GM23338 (cell line): ENCODE results near the gene SUPT3H.

ENCODE experiments used
- CREB1 ChIP-seq: fragments of 250-450 bp; sonication (Bioruptor Pico); IDR thresholded peaks from 2 replicates; pipeline ENCODE4 v1.5.0; 2020; ENCODE audit warnings: low read depth, mild to moderate bottlenecking, moderate library complexity
- EZH2 ChIP-seq: fragments of 200-600 bp; sonication (generic); IDR thresholded peaks from one replicate; pipeline ENCODE4 v1.8.0; 2017; ENCODE audit warnings: antibody characterized with exemption, mild to moderate bottlenecking, low read depth; ENCODE audit not compliant: unreplicated experiment
- POLR2AphosphoS5 ChIP-seq: IDR thresholded peaks from 2 replicates; pipeline ENCODE4 v1.6.1; 2016; ENCODE audit warnings: antibody characterized with exemption, low read depth
- TF ChIP-seq, protein P1 (sequence below), 2 experiments: fragments of 200-600 bp in 1 of 2; sonication (generic) in 1 of 2; conservative IDR thresholded peaks; 2 replicates each; pipeline versions ENCODE4 v1.5.1 to v1.6.1; 2016 to 2017; ENCODE audit warnings: antibody characterized with exemption in 2 of 2, low read depth in 2 of 2, mild to moderate bottlenecking in 2 of 2, moderate library complexity in 1 of 2

DNA sequence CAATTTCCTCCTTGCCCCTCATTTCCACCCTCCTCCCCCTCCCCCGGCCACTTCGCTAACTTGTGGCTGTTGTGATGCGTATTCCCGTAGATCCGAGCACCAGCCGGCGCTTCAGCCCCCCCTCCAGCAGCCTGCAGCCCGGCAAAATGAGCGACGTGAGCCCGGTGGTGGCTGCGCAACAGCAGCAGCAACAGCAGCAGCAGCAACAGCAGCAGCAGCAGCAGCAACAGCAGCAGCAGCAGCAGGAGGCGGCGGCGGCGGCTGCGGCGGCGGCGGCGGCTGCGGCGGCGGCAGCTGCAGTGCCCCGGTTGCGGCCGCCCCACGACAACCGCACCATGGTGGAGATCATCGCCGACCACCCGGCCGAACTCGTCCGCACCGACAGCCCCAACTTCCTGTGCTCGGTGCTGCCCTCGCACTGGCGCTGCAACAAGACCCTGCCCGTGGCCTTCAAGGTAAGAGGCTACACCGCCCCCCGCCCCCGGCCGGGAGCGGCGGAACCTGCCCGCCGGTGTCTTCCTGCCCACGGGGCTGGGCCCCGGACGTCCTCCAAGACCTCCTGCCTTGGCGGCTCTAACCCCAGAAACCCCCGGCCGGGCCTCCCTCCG lies 44.9 kb upstream of the SUPT3H start:
- TF ChIP-seq, protein P1, sequence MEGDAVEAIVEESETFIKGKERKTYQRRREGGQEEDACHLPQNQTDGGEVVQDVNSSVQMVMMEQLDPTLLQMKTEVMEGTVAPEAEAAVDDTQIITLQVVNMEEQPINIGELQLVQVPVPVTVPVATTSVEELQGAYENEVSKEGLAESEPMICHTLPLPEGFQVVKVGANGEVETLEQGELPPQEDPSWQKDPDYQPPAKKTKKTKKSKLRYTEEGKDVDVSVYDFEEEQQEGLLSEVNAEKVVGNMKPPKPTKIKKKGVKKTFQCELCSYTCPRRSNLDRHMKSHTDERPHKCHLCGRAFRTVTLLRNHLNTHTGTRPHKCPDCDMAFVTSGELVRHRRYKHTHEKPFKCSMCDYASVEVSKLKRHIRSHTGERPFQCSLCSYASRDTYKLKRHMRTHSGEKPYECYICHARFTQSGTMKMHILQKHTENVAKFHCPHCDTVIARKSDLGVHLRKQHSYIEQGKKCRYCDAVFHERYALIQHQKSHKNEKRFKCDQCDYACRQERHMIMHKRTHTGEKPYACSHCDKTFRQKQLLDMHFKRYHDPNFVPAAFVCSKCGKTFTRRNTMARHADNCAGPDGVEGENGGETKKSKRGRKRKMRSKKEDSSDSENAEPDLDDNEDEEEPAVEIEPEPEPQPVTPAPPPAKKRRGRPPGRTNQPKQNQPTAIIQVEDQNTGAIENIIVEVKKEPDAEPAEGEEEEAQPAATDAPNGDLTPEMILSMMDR (conservative IDR thresholded peaks at IDR 0.05; ENCODE audit: low read depth in 2 of 2) = no peak
- TF ChIP-seq EZH2 = no peak
- no peak for TF ChIP-seq POLR2AphosphoS5
- TF ChIP-seq CREB1 (CRISPR knock-in tag) = no peak
